ENCODE data around the gene NUMA1.

NUMA1 gene

GRCh38 chr11:72041364-72042063 is 38.8 kb downstream of the NUMA1 start:
- peak; percentile 83 for DNase-seq (ENCODE audit: low read depth)
- peak overlapping the region; percentile 95 for H3K4me3 ChIP-seq (ENCODE audit: low read length)
- TF ChIP-seq CTCF (conservative IDR thresholded peaks at IDR 0.05; ENCODE audit: low read length) = no peak

- H3K4me3 ChIP-seq (ENCODE audit: low read length) = peak overlapping the region; percentile 95
- DNase-seq (ENCODE audit: low read depth) = peak; percentile 93
- TF ChIP-seq CTCF (conservative IDR thresholded peaks at IDR 0.05; ENCODE audit: low read length) = no peak
These were observed 39.6 kb downstream of the NUMA1 start for GRCh38 chr11:72040491-72041363.

- H3K4me3 ChIP-seq (ENCODE audit: low read length) = peak overlapping the region; percentile 95
- no peak for DNase-seq (ENCODE audit: low read depth)
- TF ChIP-seq CTCF (conservative IDR thresholded peaks at IDR 0.05; ENCODE audit: low read length) = no peak
These were observed 40.4 kb downstream of the NUMA1 start for GRCh38 chr11:72039856-72040401.

GRCh38 chr11:72039031-72039855 is 41.1 kb downstream of the NUMA1 start:
- peak overlapping the region; percentile 95 for H3K4me3 ChIP-seq (ENCODE audit: low read length)
- TF ChIP-seq CTCF (conservative IDR thresholded peaks at IDR 0.05; ENCODE audit: low read length) = no peak
- DNase-seq (ENCODE audit: low read depth) = peak; percentile 61

- peak overlapping the region; percentile 95 for H3K4me3 ChIP-seq (ENCODE audit: low read length)
- peak; percentile 78 for DNase-seq (ENCODE audit: low read depth)
- no peak for TF ChIP-seq CTCF (conservative IDR thresholded peaks at IDR 0.05; ENCODE audit: low read length)
These were observed 41.9 kb downstream of the NUMA1 start for GRCh38 chr11:72038491-72038890.

- no peak for DNase-seq (ENCODE audit: low read depth)
- H3K4me3 ChIP-seq (ENCODE audit: low read length) = peak overlapping the region; percentile 95
- TF ChIP-seq CTCF (conservative IDR thresholded peaks at IDR 0.05; ENCODE audit: low read length) = no peak; the same call in 1 of the 2 replicates
These were observed 42.6 kb downstream of the NUMA1 start for GRCh38 chr11:72037554-72038311.

Data from AG10803 (cell line).